Heart left ventricle (tissue), 16 donors: ENCODE measurements around the gene GSTA2. TPM values are rescaled to one million over a fixed set of nuclear protein-coding genes. Genes with fewer than 3 reads are reported as not detected.
"Not testable (repeated sequence)": the region's sequence is repeated elsewhere in the genome, so short reads cannot be mapped to it uniquely, and the experiment has no call there.

Experiments used
- ATAC-seq, 4 donors: fragments of 200-7000 bp; cut with Tn5 transposase; one replicate each; pipeline ENCODE4 v1.9.1; 2020 to 2022; ENCODE audit warnings: moderate library complexity in 4 of 4, mild to moderate bottlenecking in 3 of 4, moderate number of reproducible peaks in 1 of 4
- DNase-seq, 5 donors: peaks; one replicate each; pipeline ENCODE4 v3.0.0-alpha.2; 2020
- H3K27ac ChIP-seq, 12 donors: fragments of 200-600 bp; sonication (generic) in 4 of 12; one replicate each; pipeline versions ENCODE4 v1.5.0 to v1.8.0; 2016 to 2022; ENCODE audit warnings: mild to moderate bottlenecking in 2 of 12
- H3K27me3 ChIP-seq, 9 donors: fragments of 200-600 bp; sonication (generic) in 2 of 9; one replicate each; pipeline versions ENCODE4 v1.5.1 to v1.8.0; 2016 to 2022; ENCODE audit warnings: mild to moderate bottlenecking in 3 of 9
- H3K36me3 ChIP-seq, 9 donors: fragments of 200-600 bp; sonication (generic) in 2 of 9; one replicate each; pipeline versions ENCODE4 v1.5.0 to v1.8.0; 2018 to 2022; ENCODE audit warnings: mild to moderate bottlenecking in 2 of 9
- H3K4me1 ChIP-seq, 12 donors: fragments of 200-600 bp; sonication (generic) in 4 of 12; one replicate each; pipeline versions ENCODE4 v1.5.0 to v1.8.0; 2016 to 2022; ENCODE audit warnings: mild to moderate bottlenecking in 3 of 12
- H3K4me3 ChIP-seq, 12 donors: fragments of 200-600 bp; sonication (generic) in 4 of 12; one replicate each; pipeline versions ENCODE4 v1.5.0 to v1.8.0; 2017 to 2022; ENCODE audit warnings: mild to moderate bottlenecking in 9 of 12, moderate library complexity in 4 of 12
- H3K9me3 ChIP-seq, 12 donors: fragments of 200-600 bp; sonication (generic) in 4 of 12; one replicate each; pipeline versions ENCODE4 v1.5.0 to v1.8.0; 2016 to 2022; ENCODE audit warnings: mild to moderate bottlenecking in 1 of 12
- POLR2A ChIP-seq, 2 donors: fragments of 450-650 bp; IDR thresholded peaks; one replicate each; pipeline ENCODE4 v1.6.1; 2017; ENCODE audit warnings: antibody characterized with exemption in 2 of 2, mild to moderate bottlenecking in 2 of 2, moderate library complexity in 2 of 2
- WGBS, 4 donors: extraction: QIAGEN DNeasy Blood & Tissue Kit in 2 of 4; methylation state at CpG; one replicate each; pipeline versions ENCODE4 v1.1.5 to v1.1.7; 2013 to 2018; 5-methylcytosine and 5-hydroxymethylcytosine counted together
- intact Hi-C, 10 donors: fragments of 100-400 bp; cut with DNase I; formaldehyde crosslinking; loops; one replicate each; pipeline versions ENCODE4 v1.11.1 to v1.14.2; 2022
- long read RNA-seq, 3 donors: library from polyadenylated mRNA; unstranded; transcript quantifications; one replicate each; pipeline ENCODE4 v2.0.0, GENCODE V29; 2020 to 2021
- polyA plus RNA-seq, 2 donors: library from polyadenylated mRNA; stranded (reverse); fragments of 200-250 nt; gene quantifications; one replicate each; pipeline ENCODE4 v1.2.3, GENCODE V29; 2013
- total RNA-seq, 9 donors: library from RNA; depleted of rRNA in 2 of 9; stranded (reverse); fragments of >200 nt in 2 of 9; fragmentation: NEBNext Ultra II Directional in 3 of 9; extraction: Animal tissue kit (Norgen Biotek cat#: 25700) in 3 of 9; gene quantifications; one replicate each; pipeline versions ENCODE4 v1.1.0 to v1.2.4, GENCODE V29; 2016 to 2023
- TF ChIP-seq, protein P1 (sequence below), 12 donors: fragments of 200-600 bp; sonication (generic) in 4 of 12; IDR thresholded peaks; one replicate each; pipeline versions ENCODE4 v1.5.0 to v1.8.0; 2018 to 2022; ENCODE audit warnings: antibody characterized with exemption in 12 of 12, mild to moderate bottlenecking in 5 of 12
- donor health status: ischemic (EF 13 %, LVEDD 7.1; RV severe dilation, severe dysfunction).
- donor health status: healthy with polysubstance abuse.
- donor health status: DM: no; HTN: yes; CAD: no.
- donor health status: DM: no; HTN: no; CAD: no.
- donor health status: ischemic (EF 25% LVEDD 6.9; RV normal size, moderate dysfunction).
- donor health status: ischemic (EF 25% LVEDD 5.7; RV mildly dilated, moderate dysfunction).
- donor health status: healthy.
- donor health status: DM: yes; HTN: yes; CAD: no.
- donor health status: ischemic (EF 35%, LVEDD 5.7; RV mildly dilated, moderate dysfunction).
- donor health status: nonischemic (EF 11% LVEDD 7.7; RV severe dilation, severe dysfunction).
- donor health status: DM: yes; HTN: yes; CAD: no.
- donor health status: PGD.
- donor health status: ischemic (EF 29% LVEDD 5.4; RV normal size, mild dysfunction).
- donor health status: nonischemic (EF 23%, LVEDD 6.1; RV moderate dilation, normal function).

Gene GSTA2
- total RNA-seq = not detected
- not detected for polyA plus RNA-seq
- long read RNA-seq, donor 1 = 0 reads
- long read RNA-seq, donor 2 = 0 reads
- long read RNA-seq, donor 3 = 0 reads

DNA sequence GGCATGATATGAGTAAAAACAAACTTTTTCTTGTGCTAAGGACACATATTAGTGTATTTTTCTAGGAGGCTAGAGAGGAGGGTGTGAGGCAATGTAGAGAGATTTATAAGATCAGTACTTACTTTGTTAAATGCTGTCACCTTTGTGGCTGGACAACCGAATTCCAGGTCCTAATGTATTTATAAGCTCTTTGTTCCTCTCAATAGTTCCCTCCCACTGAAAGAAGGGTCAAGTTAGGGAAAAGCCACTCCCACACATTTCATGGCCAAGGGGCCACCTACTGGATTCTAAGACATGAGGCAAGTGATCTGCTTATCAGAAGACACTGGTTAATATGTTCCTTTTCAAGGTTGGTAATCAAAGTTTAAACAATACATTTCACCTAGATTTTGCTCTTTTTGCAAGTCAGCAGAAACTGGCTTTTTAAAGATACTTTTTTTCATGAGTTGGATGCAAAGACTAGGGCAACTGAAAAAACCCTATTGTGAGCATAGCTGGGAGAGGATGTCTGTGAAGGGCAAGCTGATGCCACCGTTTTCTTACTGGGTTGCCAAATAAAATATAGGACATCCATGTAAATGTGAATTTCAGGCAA, at the start of gene GSTA2:
TSS of gene GSTA2 (minus strand) at position 154 of the 595 bp plus-strand sequence. CDS start 5,528 bp downstream, outside the sequence.
- H3K4me1 ChIP-seq, H3K36me3 ChIP-seq, DNase-seq, H3K27me3 ChIP-seq, intact Hi-C loops, H3K27ac ChIP-seq, H3K9me3 ChIP-seq, ATAC-seq, H3K4me3 ChIP-seq: not testable (repeated sequence)
- WGBS, 4 donors = 30 to 65% (median 55%) methylated on average over 2 of the region's 2 CpGs

DNA sequence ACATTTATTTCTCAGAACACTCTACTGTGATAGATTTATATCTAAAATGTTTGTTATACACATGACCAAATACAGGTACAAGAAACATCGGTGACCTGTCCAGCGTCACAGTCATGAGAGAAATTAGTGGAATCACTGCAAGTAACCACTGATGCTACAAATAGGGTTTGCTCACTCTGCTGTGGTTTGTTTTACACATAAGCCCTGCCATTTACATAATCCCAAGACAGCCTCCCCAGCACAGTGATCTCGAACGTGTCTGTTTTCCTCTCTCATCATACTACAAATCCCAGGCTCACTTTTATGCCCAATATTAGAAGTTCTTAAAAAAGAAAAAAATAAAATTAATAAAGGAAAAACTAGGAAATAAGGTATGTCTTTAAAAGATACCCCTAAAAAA, 46.5 kb upstream of the GSTA2 start:
- not testable (repeated sequence) for H3K36me3 ChIP-seq, ATAC-seq, H3K27ac ChIP-seq, H3K4me1 ChIP-seq, H3K27me3 ChIP-seq, DNase-seq, H3K4me3 ChIP-seq, H3K9me3 ChIP-seq
- 70 to 72% (median 71%) methylated on average over 4 of the region's 4 CpGs for WGBS, 4 donors
- intact Hi-C loops = loop anchor here in 1 of 10 donors (10.0 kb wide), 1 partner anchor 245 kb away; no protein-coding TSS in a partner anchor

DNA sequence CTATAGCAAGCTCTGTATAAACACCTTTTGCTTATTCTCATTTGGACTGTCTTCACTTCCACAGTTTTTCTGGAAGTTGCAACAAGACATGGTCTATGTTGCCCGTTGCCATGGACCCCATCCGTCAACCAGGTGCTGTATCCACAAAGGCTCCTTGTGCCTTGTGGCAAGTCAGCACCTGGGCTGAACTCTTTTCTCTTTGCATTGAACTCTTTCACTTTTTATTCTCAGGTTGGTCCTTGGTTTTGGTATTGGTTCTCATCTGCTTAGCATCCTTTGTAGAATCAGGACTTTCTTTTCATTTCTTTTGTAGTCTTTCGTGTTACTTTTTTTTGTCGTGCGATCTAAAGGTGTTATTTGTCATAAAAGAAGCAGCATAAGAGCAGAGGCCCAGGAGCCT, 45.4 kb upstream of the GSTA2 start:
- Histone ChIP-seq H3K9me3 (no peaks in the 10 kb centered on the region), H3K4me1 (no peaks in the 10 kb centered on the region), H3K4me3 (no peak overlapping the region), H3K36me3 (no peaks in the 10 kb centered on the region), H3K27me3 (no peaks in the 10 kb centered on the region), H3K27ac (no peak overlapping the region)
- intact Hi-C loops = no loop called here
- ATAC-seq = no peak
- TF ChIP-seq, protein P1, sequence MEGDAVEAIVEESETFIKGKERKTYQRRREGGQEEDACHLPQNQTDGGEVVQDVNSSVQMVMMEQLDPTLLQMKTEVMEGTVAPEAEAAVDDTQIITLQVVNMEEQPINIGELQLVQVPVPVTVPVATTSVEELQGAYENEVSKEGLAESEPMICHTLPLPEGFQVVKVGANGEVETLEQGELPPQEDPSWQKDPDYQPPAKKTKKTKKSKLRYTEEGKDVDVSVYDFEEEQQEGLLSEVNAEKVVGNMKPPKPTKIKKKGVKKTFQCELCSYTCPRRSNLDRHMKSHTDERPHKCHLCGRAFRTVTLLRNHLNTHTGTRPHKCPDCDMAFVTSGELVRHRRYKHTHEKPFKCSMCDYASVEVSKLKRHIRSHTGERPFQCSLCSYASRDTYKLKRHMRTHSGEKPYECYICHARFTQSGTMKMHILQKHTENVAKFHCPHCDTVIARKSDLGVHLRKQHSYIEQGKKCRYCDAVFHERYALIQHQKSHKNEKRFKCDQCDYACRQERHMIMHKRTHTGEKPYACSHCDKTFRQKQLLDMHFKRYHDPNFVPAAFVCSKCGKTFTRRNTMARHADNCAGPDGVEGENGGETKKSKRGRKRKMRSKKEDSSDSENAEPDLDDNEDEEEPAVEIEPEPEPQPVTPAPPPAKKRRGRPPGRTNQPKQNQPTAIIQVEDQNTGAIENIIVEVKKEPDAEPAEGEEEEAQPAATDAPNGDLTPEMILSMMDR (IDR thresholded peaks at IDR 0.05) = no peak
- TF ChIP-seq POLR2A (IDR thresholded peaks at IDR 0.05) = no peak
- DNase-seq = no peak
- 89 to 92% (median 91%) methylated on average over 5 of the region's 5 CpGs for WGBS, 4 donors

DNA sequence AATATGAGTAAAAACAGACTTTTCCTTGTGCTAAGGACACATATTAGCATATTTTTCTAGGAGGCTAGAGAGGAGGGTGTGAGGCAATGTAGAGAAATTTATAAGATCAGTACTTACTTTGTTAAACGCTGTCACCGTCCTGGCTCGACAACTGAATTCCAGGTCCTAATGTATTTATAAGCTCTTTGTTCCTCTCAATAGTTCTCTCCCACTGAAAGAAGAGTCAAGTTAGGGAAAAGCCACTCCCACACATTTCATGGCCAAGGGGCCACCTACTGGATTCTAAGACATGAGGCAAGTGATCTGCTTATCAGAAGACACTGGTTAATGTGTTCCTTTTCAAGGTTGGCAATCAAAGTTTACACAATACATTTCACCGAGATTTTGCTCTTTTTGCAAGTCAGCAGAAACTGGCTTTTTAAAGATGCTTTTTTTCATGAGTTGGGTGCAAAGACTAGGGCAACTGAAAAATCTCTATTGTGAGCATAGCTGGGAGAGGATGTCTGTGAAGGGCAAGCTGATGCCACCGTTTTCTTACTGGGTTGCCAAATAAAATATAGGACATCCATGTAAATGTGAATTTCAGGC, 40.5 kb upstream of the GSTA2 start, which contains the start of gene GSTA1:
TSS of gene GSTA1 (minus strand) at position 149 of the 588 bp plus-strand sequence. CDS start 4,549 bp downstream, outside the sequence.
- 53 to 80% (median 65%) methylated on average over 5 of the region's 5 CpGs for WGBS, 4 donors
- H3K27me3 ChIP-seq, H3K4me3 ChIP-seq: not testable (repeated sequence)

GRCh38 chr6:52802806-52803205, 39.5 kb upstream of the GSTA2 start:
- TF ChIP-seq, protein P1 (IDR thresholded peaks at IDR 0.05) = no peak
- TF ChIP-seq POLR2A (IDR thresholded peaks at IDR 0.05) = no peak
- intact Hi-C loops = no loop called here
- ATAC-seq (no peak), DNase-seq (no peak)
- WGBS, 4 donors = 86 to 100% (median 90%) methylated on average over 1 of the region's 1 CpG
- Histone ChIP-seq H3K27ac (no peak overlapping the region), H3K36me3 (no peaks in the 10 kb centered on the region), H3K4me1 (no peaks in the 10 kb centered on the region), H3K27me3 (peaks cover 0 to 4% (median 0%) of the 10 kb centered on the region in 9 donors), H3K4me3 (no peak overlapping the region), H3K9me3 (no peaks in the 10 kb centered on the region)

More for the DNA sequence above, 40.5 kb upstream of the GSTA2 start, which contains the start of gene GSTA1:
- H3K9me3 ChIP-seq, H3K27ac ChIP-seq, H3K36me3 ChIP-seq, H3K4me1 ChIP-seq, DNase-seq, intact Hi-C loops, ATAC-seq: not testable (repeated sequence)
